Islet precursor cell (in vitro differentiated cells): Measurements from ENCODE around the gene PGLYRP1.

Source experiments
- DNase-seq: peaks from one replicate; pipeline ENCODE4 v3.0.0-alpha.2; 2018

The PGLYRP1 gene, protein sequence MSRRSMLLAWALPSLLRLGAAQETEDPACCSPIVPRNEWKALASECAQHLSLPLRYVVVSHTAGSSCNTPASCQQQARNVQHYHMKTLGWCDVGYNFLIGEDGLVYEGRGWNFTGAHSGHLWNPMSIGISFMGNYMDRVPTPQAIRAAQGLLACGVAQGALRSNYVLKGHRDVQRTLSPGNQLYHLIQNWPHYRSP

DNA sequence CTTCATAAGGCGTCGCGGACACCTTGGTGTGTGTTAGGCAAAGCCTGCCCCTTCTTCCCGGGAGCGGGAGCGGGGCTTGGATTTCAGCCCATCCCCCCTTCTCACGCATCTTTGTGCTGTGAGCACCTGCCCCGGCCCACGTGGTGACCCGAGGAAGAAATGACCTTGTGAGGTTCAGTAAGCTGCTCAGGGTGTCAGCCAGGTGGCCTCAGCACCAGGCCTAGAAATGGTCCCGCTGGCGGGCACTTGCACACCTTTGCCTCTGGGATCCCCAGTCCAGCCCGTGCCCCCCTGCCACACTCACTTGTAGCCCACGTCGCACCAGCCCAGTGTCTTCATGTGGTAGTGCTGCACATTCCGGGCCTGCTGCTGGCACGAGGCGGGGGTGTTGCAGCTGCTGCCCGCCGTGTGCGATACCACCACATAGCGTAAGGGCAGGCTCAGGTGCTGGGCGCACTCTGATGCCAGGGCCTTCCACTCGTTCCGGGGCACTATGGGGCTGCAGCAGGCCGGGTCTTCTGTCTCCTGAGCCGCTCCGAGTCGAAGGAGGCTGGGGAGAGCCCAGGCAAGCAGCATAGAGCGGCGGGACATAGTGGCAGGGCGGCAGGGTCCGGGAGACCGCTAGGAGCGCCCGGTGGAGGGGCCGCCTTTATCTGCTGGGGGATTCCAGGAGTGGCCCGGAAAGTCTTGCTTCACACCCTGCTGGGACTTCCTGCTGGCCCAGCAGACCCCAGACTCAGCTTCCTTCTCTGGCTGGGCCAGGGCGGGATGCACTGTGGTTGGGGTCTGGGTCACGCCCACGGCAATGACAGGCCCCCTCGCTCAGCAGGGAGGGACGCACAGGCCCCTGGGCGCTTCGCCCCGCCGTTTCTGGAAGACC lies at the start of gene PGLYRP1:
Gene PGLYRP1, minus strand, starts transcription at position 623 of the 880 bp plus-strand sequence. Its CDS starts 32 bp downstream, at position 591.
- peak; percentile 53 for DNase-seq

DNA sequence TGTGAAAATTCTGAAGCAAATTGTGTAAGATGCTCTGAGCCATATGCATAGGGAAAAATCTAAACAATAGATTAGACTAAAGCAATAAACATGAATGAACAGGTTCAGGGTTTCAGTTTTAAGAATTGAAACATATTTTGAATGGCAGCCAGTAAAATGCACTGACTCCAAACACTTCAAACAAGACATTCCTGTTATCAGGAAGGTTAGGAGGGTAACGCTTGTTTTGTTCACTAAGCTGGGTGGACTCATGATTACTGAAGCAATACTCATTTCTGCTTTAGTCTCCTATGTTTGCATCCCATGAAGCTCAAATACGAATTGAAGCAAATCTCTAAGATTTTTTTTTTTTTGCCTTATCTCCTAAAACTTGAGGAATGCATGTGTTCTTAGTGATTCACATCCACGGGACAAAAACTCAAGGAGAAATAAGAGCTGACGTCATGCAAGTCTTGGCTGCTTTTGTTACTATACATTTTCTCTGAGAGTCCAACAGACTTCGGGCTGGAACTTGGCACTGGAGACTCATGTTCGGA lies 47.0 kb upstream of the PGLYRP1 start:
- DNase-seq, result no peak

DNA sequence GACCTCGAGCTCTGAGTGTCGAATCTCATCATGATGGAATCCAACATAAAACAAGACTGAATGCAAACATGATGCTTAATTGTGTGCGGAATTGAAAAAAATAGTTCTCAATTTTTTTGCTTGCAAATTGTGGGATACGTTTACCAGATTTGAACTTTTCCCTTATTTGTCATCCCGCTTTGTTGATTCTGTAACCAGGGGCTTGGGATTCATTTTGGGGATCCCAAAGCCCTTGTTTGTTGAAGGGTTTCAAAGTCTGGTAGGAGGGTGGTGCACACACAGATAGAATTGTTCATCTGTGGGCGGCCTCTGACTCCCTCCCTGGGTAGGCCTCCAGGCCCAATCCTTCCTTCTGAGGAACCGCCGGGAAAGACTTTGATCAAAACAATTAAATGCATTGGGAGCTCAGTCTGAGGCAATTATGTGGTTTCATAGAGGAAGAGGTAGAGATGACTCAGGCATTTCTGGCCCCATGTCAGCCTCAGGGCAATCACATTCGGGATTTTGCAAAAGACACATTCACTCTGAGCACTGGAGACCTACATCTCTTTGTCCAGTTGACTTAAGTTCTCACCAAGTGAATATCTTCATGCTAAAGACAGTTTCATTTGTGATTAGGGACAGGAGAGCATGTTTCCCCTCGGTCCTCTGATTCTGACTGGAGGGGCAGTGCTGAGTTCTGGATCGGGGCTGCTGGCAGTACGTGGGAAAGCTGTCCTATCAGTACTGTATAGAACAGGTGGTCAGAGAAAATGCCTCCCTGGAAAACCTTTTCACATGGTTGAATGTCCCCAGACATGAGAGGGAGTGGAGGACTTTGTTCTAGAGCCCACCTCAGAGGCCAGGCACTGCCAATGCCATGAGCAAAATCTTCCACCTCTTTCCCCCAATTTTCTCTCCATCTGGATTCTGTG lies 45.7 kb upstream of the PGLYRP1 start:
- DNase-seq, result peak; percentile 90

DNA sequence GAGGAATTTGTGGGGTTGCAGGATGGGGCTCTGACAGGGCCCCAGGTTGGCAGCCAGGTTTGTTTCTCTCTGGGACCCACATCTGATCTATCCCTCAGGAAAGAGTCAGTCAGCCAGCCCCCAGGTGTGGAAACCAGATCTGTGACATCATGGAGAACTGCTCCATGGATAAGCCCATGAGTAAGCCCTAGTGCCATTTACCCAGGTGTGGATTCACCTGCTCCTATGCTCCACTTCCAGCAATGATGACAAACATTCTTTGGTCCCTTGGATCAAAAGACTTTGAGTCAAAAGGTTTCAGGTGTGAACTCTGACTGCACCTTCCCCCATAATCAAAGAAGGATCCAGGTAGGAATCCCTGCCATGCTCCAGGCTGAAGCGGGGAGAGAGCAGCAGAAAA lies 44.8 kb upstream of the PGLYRP1 start:
- DNase-seq, result no peak

DNA sequence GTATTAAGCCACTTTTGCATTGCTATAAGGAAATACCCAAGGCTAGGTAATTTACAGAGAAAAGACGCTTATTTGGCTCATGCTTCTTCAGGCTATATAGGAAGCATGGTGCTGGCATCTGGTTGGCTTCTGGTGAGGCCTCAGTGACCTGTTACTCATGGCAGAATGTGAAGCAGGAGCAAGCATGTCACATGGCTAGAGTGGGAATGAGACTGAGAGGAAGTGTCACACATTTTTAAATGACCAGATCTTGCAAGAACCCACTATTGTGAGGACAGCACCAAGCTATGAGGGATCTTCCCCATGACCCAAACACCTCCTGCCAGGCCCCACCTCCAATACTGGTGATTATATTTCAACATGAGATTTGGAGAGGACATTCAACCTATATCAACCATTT lies 43.6 kb upstream of the PGLYRP1 start:
- DNase-seq, result no peak

DNA sequence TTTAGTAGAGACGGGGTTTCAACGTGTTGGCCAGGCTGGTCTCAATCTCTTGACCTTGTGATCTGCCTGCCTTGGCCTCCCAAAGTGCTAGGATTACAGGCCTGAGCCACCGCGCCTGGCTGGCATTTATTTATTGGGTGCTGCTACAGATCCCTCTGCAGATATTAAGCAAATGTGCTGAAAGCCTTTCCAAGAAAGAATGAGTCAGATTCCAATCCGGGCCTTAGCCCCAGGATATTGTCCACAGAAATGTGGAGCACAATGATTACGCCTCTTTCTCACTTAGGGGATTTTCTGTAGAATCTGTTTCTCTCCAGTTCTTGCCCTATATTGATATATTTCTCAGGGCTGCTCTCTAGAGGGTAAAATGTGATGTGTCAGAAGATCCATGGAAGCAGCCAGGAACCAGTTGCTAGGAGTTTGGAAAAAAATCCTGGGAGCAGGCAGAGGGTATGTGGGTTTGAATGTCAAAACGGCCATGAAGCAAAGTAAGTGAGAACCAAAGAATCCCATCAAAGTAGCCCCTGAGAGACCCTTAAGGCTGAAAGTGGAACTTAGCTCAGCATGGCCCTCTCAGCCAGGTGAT lies 42.7 kb upstream of the PGLYRP1 start:
- no peak for DNase-seq

DNA sequence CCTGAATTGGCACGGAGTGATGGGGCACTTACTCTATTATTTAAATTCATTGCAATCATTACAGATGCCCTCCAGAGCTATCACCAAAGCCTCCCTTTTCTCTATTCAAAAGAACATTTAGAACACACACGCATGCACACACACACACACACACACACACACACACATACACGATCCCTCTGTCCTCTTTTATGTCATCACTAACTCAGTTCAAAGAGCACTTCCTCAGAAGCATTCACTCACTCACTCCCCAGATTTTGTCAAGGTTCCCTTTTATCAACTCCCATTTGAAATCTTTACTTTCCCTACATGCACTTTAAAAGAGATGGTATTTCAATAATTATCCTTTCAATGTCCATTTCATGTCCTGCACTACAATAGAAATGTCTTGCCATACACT lies 40.3 kb upstream of the PGLYRP1 start:
- no peak for DNase-seq

DNA sequence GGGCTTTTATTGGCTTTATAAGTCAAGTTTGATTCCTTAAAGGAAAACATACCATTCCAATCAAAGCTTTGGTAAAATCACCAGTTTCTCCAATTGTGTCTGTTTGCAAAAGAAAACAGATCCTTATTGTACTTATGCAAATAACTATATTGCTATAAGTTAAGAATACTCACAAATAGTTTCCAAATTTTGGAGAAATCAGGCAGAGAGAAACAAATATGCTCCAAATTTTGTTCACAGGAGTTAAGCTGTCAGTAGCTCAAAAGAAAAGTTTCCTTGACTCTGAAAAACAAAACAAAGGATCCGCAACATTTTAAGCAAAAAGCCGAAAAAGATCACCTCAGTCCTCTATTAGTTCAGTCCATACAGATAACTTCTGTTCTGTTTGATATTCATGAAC lies 37.2 kb upstream of the PGLYRP1 start:
- no peak for DNase-seq

DNA sequence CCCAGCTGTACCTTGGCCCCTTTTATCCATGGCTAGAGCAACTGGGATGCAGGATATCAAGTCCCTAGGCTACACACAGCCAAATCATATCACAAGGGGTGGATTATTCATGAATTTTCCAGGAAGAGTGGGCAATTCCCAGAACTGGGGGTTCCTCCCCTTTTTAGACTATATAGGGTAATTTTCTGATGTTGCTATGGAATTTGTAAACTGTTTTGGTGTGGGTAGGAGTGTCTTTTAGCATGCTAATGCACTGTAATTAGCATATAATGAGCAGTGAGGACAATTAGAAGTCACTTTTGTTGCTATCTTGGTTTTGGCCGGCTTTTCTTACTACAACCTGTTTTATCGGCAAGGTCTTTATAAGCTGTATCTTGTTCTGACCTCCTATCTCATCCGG lies 35.9 kb upstream of the PGLYRP1 start:
- DNase-seq, result no peak

DNA sequence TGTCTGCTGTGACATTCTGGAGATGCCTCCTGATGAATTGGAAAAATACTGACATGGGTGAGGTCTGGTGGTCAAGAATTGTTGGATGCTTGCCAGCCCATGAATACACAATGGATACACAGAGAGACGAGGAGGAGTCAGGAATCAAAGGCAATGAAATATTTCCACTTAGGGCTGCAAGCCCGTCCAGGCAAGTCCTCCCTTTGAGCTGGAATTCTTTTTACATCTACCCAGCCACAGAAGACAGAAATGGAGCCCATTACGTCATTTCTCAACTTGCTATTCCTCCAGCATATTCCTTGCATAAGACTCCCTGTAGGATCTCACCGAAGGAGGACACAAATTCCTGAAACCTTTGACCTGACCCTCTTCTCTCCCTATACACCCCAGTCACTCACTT lies 33.7 kb upstream of the PGLYRP1 start:
- no peak for DNase-seq

DNA sequence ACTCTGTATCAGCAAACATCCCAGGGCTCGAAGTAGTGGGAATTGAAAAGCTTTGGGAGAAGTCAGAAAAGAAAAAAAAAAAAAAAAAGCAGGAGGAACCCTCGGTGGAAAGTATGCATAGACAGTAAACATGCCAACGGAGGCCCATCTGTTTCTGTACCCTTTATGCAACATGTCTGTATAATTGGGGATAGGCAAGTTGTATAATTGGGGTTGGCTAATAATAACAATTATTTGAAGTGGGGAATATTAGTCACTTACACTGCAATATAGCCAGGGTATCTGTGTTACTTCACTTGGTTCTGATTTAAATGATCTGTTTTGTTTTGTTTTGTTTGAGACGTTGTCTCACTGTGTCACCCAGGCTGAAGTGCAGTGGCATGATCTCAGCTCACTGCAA lies 30.0 kb upstream of the PGLYRP1 start:
- DNase-seq, result no peak

DNA sequence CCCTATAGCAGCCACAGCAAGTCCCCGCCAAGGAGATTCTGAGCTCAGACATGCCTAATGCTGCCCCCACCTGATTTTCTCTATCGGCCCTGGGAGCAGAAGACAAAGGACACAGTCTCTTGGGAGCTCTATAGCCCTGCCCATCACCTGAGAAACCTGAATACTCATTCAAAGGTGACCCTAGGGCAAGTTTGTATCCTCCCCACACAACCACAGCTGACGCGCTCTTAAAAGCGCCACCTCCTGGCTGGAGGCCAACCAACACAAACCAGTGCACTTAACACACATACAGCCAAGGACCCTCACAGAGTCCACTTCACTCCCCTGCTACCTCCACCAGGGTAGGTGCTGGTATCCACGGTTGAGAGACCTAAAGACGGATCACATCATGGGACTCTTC lies 26.7 kb upstream of the PGLYRP1 start:
- peak; percentile 69 for DNase-seq

DNA sequence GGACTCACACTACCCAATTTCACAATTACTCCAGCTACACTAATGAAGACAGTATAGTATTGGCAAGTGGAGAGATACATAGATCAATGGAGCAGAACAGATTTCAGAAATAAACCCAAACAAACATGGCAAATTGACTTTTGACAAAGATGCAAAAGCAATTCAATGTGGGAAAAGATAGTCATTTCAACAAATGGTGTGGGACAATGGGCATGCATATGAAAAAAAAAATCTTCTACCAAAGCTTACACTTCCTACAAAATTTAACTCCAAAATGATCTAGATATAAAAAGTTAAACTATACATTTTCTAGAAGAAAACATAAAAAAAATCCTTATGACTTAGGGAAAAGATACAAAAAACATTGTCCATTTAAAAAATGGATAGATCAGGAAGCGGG lies 20.7 kb upstream of the PGLYRP1 start:
- DNase-seq, result no peak

DNA sequence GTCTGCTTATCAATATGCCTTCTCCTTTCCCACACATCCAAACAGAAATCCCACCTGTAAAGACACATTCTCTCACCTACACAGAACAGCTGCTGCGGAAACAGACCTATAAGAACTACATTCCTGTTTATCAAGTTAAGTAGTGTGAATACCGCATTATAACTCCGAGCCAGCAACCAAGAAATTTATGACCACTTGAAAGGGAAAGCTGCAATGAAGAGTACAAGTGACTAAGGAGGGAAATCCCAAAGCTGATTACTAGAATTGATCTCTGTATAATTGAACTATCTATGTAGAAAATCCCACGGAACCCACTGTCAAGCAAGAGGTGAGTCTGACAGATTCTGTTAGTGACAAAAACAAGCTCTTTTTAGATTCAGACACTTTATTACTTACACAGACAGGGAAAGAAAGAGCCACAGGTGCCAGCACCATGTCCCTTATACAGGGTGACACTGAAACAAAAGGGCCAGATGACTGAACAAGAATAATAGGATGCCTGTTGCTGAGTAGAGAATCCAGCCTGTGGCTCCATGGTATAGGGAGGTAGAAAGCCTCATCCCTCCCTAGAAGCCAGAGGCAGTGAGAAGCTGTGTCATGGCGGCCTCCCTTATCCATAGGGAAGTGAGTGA lies 19.5 kb upstream of the PGLYRP1 start:
- no peak for DNase-seq

DNA sequence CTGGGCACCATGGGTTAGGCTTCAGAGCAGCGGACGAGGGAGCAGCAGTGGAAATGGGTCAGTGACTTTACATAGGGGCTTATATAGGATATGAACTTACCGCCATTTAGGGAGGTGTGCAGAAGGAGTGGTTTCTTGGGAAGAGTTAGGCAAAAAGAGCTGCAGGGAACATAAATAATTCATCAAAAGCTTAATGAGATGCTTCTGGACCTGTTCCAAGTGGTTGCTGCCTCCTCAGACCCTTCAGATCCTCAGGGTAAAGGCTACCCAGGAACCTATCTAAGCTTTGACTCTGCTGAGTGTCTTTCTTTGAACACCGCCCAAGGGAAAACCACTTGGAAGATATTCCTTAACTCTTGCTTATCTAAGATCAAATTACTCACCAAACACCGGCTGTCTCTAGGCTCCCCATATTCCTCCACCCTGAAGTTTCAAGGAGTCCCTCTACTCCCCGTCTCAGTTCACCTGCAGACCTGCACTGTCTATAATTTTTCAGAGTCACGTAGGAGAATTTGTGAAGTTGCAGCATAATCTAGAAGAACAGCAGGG lies 18.2 kb upstream of the PGLYRP1 start, which contains the start of gene IGFL4:
Gene IGFL4, minus strand, starts transcription at position 51 of the 549 bp plus-strand sequence. Its CDS starts 40 bp downstream, at position 11.
- DNase-seq, result no peak

DNA sequence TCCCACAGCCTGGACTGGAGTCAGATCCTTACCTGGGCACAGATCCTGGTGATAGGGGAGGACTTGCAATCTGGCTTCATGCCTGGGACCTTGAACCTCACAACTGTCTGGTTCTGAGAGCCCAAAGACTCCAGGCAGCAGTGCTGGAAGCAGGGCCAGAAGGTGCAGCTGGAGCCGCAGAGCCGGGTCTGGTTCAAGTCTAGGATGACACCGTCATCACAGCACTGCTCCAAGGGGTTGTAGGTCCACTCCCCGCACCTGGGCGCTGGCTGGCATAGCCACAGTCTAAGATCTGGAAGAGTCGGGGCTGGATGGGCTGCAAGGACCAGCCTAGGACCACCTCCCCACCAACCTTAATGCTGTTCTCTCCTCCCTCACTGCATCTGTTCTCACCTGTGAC lies 17.3 kb upstream of the PGLYRP1 start:
- DNase-seq, result no peak

DNA sequence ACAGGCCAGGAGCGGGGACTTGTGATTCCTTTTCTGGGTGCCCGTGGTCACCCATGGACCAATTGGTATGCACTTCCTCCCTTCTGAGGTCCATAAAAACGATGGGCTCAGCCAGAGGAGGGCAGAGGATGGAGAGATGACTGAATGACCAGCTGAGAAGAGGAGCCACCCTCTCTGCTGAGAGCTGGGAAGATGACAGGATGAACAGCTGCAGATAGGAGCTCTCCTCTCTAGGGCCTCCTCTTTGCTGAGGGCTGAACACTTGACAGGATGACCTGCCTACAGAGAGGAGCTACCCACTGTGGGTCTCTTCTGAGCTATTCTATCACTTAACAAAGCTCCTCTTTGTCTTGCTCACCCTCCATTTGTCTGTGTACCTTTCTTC lies 13.9 kb upstream of the PGLYRP1 start:
- no peak for DNase-seq

DNA sequence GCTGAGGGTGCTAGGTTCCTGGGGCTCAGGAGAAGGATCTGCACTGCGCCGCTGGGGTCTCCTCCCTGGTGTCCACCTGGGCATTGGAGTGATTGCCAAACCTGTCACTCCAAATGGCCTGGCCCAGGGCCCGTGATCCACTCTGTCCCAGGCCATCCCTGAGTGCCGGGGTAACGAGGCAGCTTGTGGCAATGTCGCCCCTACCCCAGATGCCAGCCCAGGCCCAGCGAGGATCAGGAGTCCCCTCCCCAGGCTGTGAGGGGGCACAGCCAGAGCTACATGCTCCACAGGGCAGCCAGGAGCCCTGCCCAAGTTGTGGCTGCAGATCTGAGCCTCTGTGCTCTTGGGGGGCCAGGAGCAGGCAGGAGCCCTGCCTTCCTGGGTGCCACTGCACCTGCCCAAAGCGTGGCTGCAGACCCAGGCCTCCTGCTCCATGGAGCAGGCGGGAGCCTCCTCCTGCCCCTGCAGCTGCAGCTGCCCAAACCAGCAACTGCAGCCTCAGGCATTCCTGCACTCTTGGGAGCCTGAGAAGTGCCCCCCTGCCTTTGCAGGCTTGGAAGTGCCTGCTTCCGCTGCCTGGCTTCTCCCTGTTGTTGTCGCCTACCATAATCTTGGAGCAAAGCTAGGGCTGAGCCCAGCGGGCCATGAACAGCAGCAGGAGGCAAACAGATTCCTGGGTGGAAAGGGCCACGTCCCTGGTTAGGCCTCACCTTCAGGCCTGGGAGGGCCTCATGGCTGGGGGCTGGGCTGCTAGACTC lies 13.3 kb upstream of the PGLYRP1 start:
- no peak for DNase-seq

DNA sequence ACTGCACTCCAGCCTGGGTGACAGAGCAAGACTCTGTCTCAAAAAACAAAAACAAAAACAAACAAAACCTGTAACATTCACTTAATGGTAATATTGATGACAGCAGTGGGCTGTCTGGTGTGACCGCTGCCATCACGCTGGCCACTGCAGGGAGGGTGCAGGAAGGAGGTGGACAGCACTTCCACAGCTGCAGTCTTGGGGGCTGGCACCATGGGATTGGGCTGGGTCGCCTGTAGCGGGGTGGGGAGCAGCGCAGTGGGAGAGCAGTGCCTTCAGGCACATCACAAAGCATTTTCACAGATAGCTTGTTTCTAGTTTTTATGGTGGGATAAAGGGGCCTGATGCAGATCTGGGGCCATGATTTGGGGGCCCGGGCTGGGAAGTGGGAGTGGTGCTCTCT lies 12.7 kb upstream of the PGLYRP1 start:
- no peak for DNase-seq

DNA sequence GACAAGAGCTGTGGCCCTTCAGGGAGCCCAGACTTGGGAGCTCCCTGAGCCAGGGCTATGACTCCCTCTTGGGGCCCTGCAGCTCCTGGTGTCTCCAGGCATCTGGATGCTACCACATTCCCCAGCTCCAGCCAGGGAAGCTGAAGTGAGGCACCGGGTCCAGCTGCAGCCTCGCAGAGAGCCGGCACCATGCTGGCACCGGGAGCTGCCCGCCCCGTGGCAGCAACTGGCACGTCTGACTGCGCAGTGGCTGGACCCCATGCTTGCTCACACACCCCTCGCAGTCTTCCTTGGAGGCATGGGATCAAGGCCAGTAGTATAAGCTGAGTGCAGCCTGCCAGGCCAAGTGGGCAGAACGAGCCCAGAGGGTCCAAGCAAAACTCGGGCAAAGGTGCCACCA lies 10.5 kb upstream of the PGLYRP1 start:
- DNase-seq, result no peak

DNA sequence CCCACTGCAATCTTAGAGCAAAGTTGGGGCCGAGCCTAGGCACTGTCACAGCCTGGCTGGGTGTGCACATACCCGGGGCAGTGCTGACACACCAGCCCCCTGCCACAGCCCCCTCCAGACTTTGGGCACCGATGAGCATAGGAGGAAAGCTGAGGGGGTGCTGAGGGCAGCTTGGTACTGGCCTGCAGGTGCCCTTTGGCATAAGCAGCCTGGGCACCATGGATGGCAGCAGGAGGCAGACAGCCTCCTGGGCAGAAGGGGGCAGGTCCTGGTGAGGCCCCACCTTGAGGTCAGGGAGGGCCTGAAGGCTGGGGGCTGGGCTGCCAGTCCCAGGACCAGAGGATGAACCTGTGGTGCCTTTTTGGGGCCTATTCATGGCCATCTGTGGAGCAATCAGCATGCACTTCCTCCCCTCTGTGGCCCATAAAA lies 9.8 kb upstream of the PGLYRP1 start:
- no peak for DNase-seq
